GM21423 (cell line): ENCODE measurements around the gene EFHC1.
A peak's percentile ranks its signal among the peaks of the same experiment; 100 is the strongest.

Source experiments
- ATAC-seq: cut with Tn5 transposase; IDR thresholded peaks from one replicate; pipeline ENCODE4 v1.9.1; 2021; ENCODE audit warnings: mild to moderate bottlenecking, moderate library complexity; ENCODE audit not compliant: unreplicated experiment

Gene EFHC1

GRCh38 chr6:52537001-52537753 is 117.0 kb downstream of the EFHC1 start:
- ATAC-seq, result peak; percentile 59

GRCh38 chr6:52538252-52538900 is 118.2 kb downstream of the EFHC1 start:
- no peak for ATAC-seq

GRCh38 chr6:52538901-52539354 is 118.8 kb downstream of the EFHC1 start:
- no peak for ATAC-seq

- ATAC-seq, result no peak
Observed at GRCh38 chr6:52539607-52540006, 119.5 kb downstream of the EFHC1 start.

GRCh38 chr6:52540286-52540902 is 120.3 kb downstream of the EFHC1 start:
- ATAC-seq, result no peak

GRCh38 chr6:52541135-52541534 is 121.0 kb downstream of the EFHC1 start:
- no peak for ATAC-seq

- no peak for ATAC-seq
Observed at GRCh38 chr6:52543262-52543661, 123.1 kb downstream of the EFHC1 start.

GRCh38 chr6:52543729-52544601 is 123.8 kb downstream of the EFHC1 start:
- no peak for ATAC-seq

- no peak for ATAC-seq
Observed at GRCh38 chr6:52544602-52545405, 124.7 kb downstream of the EFHC1 start.

- no peak for ATAC-seq
Observed at GRCh38 chr6:52545406-52546119, 125.4 kb downstream of the EFHC1 start.

GRCh38 chr6:52546192-52546591 is 126.0 kb downstream of the EFHC1 start:
- ATAC-seq, result peak; percentile 52

GRCh38 chr6:52546678-52547077 is 126.5 kb downstream of the EFHC1 start:
- ATAC-seq, result peak; percentile 80

GRCh38 chr6:52547647-52548352 is 127.7 kb downstream of the EFHC1 start:
- no peak for ATAC-seq

- no peak for ATAC-seq
Observed at GRCh38 chr6:52548353-52548713, 128.2 kb downstream of the EFHC1 start.

GRCh38 chr6:52548999-52549398 is 128.9 kb downstream of the EFHC1 start:
- ATAC-seq, result no peak

- ATAC-seq, result no peak
Observed at GRCh38 chr6:52549428-52549827, 129.3 kb downstream of the EFHC1 start.

GRCh38 chr6:52550014-52550575 is 130.0 kb downstream of the EFHC1 start:
- no peak for ATAC-seq

- no peak for ATAC-seq
Observed at GRCh38 chr6:52550870-52551269, 130.7 kb downstream of the EFHC1 start.
